Liver (tissue), 9 donors: ENCODE measurements around the gene APOC1. TPM values are rescaled to one million over a fixed set of nuclear protein-coding genes. Genes with fewer than 3 reads are reported as not detected.

ENCODE experiments used
- DNase-seq: peaks from one replicate; pipeline ENCODE4 v3.0.0-alpha.2; 2017; ENCODE audit warnings: low spot score
- H3K27ac ChIP-seq, 2 donors: one replicate each; pipeline ENCODE4 v1.7.0; 2013; ENCODE audit warnings: inconsistent platforms in 2 of 2, low read length in 2 of 2, control low read depth in 1 of 2, low read depth in 1 of 2, mild to moderate bottlenecking in 1 of 2
- H3K27me3 ChIP-seq, 4 donors: one replicate each; pipeline versions ENCODE4 v1.6.1 to v1.7.0; 2013; ENCODE audit warnings: low read length in 3 of 4, inconsistent platforms in 1 of 4, mild to moderate bottlenecking in 1 of 4, moderate library complexity in 1 of 4; ENCODE audit not compliant: control insufficient read depth in 4 of 4, insufficient read depth in 4 of 4
- H3K36me3 ChIP-seq, 4 donors: one replicate each; pipeline versions ENCODE4 v1.6.1 to v1.7.0; 2013; ENCODE audit warnings: low read length in 3 of 4, mild to moderate bottlenecking in 3 of 4, low read depth in 1 of 4, moderate library complexity in 1 of 4; ENCODE audit not compliant: control insufficient read depth in 4 of 4, insufficient read depth in 3 of 4
- H3K4me1 ChIP-seq, 4 donors: one replicate each; pipeline versions ENCODE4 v1.6.1 to v1.7.0; 2013; ENCODE audit warnings: low read length in 3 of 4, mild to moderate bottlenecking in 3 of 4, moderate library complexity in 1 of 4; ENCODE audit not compliant: control insufficient read depth in 4 of 4, insufficient read depth in 4 of 4
- H3K4me3 ChIP-seq, 3 donors: one replicate each; pipeline versions ENCODE4 v1.6.1 to v1.7.0; 2013; ENCODE audit warnings: low read length in 3 of 3, control low read depth in 1 of 3, low read depth in 1 of 3, mild to moderate bottlenecking in 1 of 3
- H3K9ac ChIP-seq, 2 donors: one replicate each; pipeline ENCODE4 v1.7.0; 2013; ENCODE audit warnings: low read length in 2 of 2, mild to moderate bottlenecking in 2 of 2, moderate library complexity in 2 of 2, control low read depth in 1 of 2, low read depth in 1 of 2
- H3K9me3 ChIP-seq, 4 donors: one replicate each; pipeline versions ENCODE4 v1.6.1 to v1.7.0; 2013; ENCODE audit warnings: low read length in 3 of 4; ENCODE audit not compliant: control insufficient read depth in 4 of 4
- EGR1 ChIP-seq, 2 donors: IDR thresholded peaks; 2 replicates each; pipeline ENCODE4 v1.6.1; 2016 to 2018; ENCODE audit warnings: antibody characterized with exemption in 2 of 2, low read depth in 2 of 2
- FOXA1 ChIP-seq: IDR thresholded peaks from 2 replicates; pipeline ENCODE4 v1.6.1; 2016; ENCODE audit warnings: antibody characterized with exemption
- FOXA2 ChIP-seq: IDR thresholded peaks from 2 replicates; pipeline ENCODE4 v1.6.1; 2016; ENCODE audit warnings: antibody characterized with exemption
- GABPA ChIP-seq, 2 donors: IDR thresholded peaks in 1 of 2; conservative IDR thresholded peaks in 1 of 2; 2 replicates each; pipeline ENCODE4 v1.6.1; 2016; ENCODE audit warnings: antibody characterized with exemption in 2 of 2, mild to moderate bottlenecking in 1 of 2, moderate library complexity in 1 of 2
- HNF4A ChIP-seq, 2 donors: conservative IDR thresholded peaks; 2 replicates each; pipeline ENCODE4 v1.6.1; 2016; ENCODE audit warnings: antibody characterized with exemption in 2 of 2, mild to moderate bottlenecking in 2 of 2
- HNF4G ChIP-seq: IDR thresholded peaks from 2 replicates; pipeline ENCODE4 v1.6.1; 2016; ENCODE audit warnings: antibody characterized with exemption
- JUND ChIP-seq, 2 donors: IDR thresholded peaks; 2 replicates each; pipeline ENCODE4 v1.6.1; 2016; ENCODE audit warnings: antibody characterized with exemption in 2 of 2
- NR2F2 ChIP-seq: IDR thresholded peaks from 2 replicates; pipeline ENCODE4 v1.6.1; 2016; ENCODE audit warnings: antibody characterized with exemption
- RAD21 ChIP-seq, 2 donors: IDR thresholded peaks; 2 replicates each; pipeline ENCODE4 v1.6.1; 2016; ENCODE audit warnings: antibody characterized with exemption in 2 of 2, mild to moderate bottlenecking in 2 of 2
- RXRA ChIP-seq, 2 donors: IDR thresholded peaks; 2 replicates each; pipeline ENCODE4 v1.6.1; 2017 to 2018; ENCODE audit warnings: antibody characterized with exemption in 2 of 2, mild to moderate bottlenecking in 1 of 2
- SP1 ChIP-seq: IDR thresholded peaks from 2 replicates; pipeline ENCODE4 v1.6.1; 2018; ENCODE audit warnings: antibody characterized with exemption, mild to moderate bottlenecking
- TAF1 ChIP-seq: conservative IDR thresholded peaks from 2 replicates; pipeline ENCODE4 v1.6.1; 2016; ENCODE audit warnings: antibody characterized with exemption, mild to moderate bottlenecking
- YY1 ChIP-seq: IDR thresholded peaks from 2 replicates; pipeline ENCODE4 v1.6.1; 2016; ENCODE audit warnings: antibody characterized with exemption, mild to moderate bottlenecking
- WGBS: extraction: QIAGEN DNeasy Blood & Tissue Kit; methylation state at CpG from one replicate; pipeline ENCODE4 v1.1.7; 2013; 5-methylcytosine and 5-hydroxymethylcytosine counted together
- polyA plus RNA-seq, 2 donors: library from polyadenylated mRNA; stranded (reverse) in 1 of 2; unstranded in 1 of 2; fragments of 200-250 nt in 1 of 2; fragments of >200 nt in 1 of 2; fragmentation: Nextera tagmentation in 1 of 2; extraction: Ambion mirVana in 1 of 2; gene quantifications; one replicate each; pipeline versions ENCODE4 v1.2.1 to v1.2.3, GENCODE V29; 2013 to 2015
- total RNA-seq, 2 donors: library from RNA; depleted of rRNA; stranded (reverse); fragments of >200 nt; gene quantifications; one replicate each; pipeline ENCODE4 v1.2.3, GENCODE V29; 2014
- TF ChIP-seq, protein P1 (sequence below): IDR thresholded peaks from 2 replicates; pipeline ENCODE4 v1.6.1; 2016; ENCODE audit warnings: antibody characterized with exemption
- TF ChIP-seq, protein P2 (sequence below): IDR thresholded peaks from 2 replicates; pipeline ENCODE4 v1.6.1; 2016; ENCODE audit warnings: antibody characterized with exemption
- TF ChIP-seq, protein P3 (sequence below): IDR thresholded peaks from 2 replicates; pipeline ENCODE4 v1.6.1; 2016; ENCODE audit warnings: antibody characterized with exemption, mild to moderate bottlenecking
- TF ChIP-seq, protein P4 (sequence below): IDR thresholded peaks from 2 replicates; pipeline ENCODE4 v1.6.1; 2016; ENCODE audit warnings: antibody characterized with exemption
- TF ChIP-seq, protein P5 (sequence below): fragments of 150-350 bp; IDR thresholded peaks from 2 replicates; pipeline ENCODE4 v1.5.1; 2017; ENCODE audit warnings: improper control_type of control experiment, low read depth, low read length; ENCODE audit not compliant: missing input control
- donor health status: healthy.
- donor health status: healthy.
- donor health status: healthy.
- donor health status: healthy.
- donor health status: healthy.

APOC1 gene
- total and polyA plus RNA-seq, 4 donors, result 612 to 10,095 (median 2,966) TPM

DNA sequence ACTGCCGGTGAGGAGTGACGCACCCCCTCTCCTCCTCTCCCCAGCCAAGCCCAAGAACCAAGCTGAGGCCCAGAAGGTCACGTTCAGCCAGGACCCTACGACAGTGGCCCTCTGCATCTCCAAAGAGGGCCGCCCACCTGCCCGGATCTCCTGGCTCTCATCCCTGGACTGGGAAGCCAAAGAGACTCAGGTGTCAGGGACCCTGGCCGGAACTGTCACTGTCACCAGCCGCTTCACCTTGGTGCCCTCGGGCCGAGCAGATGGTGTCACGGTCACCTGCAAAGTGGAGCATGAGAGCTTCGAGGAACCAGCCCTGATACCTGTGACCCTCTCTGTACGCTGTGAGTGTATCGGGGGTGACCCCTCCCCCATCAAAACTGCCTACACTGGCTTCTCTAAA, 42.6 kb upstream of the APOC1 start:
- Histone ChIP-seq H3K4me3 (no peak overlapping the region), H3K27me3 (no peaks in the 10 kb centered on the region), H3K36me3 (peaks cover 19 to 59% (median 33%) of the 10 kb centered on the region in 4 donors), H3K4me1 (peaks cover 0 to 2% (median 0%) of the 10 kb centered on the region in 4 donors), H3K9ac (no peak overlapping the region), H3K27ac (no peak overlapping the region), H3K9me3 (no peaks in the 10 kb centered on the region)
- 96% methylated on average over 14 of the region's 14 CpGs for WGBS
- DNase-seq, result no peak
- TF ChIP-seq YY1, result no peak
- no peak for TF ChIP-seq GABPA (IDR thresholded peaks at IDR 0.05 in 1 of 2, conservative IDR thresholded peaks at IDR 0.05 in 1 of 2)
- TF ChIP-seq, protein P1, sequence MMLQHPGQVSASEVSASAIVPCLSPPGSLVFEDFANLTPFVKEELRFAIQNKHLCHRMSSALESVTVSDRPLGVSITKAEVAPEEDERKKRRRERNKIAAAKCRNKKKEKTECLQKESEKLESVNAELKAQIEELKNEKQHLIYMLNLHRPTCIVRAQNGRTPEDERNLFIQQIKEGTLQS, result no peak
- TF ChIP-seq EGR1 (IDR thresholded peaks at IDR 0.05; ENCODE audit: low read depth in 2 of 2), result no peak
- TF ChIP-seq, protein P2, sequence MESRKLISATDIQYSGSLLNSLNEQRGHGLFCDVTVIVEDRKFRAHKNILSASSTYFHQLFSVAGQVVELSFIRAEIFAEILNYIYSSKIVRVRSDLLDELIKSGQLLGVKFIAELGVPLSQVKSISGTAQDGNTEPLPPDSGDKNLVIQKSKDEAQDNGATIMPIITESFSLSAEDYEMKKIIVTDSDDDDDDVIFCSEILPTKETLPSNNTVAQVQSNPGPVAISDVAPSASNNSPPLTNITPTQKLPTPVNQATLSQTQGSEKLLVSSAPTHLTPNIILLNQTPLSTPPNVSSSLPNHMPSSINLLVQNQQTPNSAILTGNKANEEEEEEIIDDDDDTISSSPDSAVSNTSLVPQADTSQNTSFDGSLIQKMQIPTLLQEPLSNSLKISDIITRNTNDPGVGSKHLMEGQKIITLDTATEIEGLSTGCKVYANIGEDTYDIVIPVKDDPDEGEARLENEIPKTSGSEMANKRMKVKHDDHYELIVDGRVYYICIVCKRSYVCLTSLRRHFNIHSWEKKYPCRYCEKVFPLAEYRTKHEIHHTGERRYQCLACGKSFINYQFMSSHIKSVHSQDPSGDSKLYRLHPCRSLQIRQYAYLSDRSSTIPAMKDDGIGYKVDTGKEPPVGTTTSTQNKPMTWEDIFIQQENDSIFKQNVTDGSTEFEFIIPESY, result no peak
- TF ChIP-seq SP1, result no peak
- TF ChIP-seq, protein P3, sequence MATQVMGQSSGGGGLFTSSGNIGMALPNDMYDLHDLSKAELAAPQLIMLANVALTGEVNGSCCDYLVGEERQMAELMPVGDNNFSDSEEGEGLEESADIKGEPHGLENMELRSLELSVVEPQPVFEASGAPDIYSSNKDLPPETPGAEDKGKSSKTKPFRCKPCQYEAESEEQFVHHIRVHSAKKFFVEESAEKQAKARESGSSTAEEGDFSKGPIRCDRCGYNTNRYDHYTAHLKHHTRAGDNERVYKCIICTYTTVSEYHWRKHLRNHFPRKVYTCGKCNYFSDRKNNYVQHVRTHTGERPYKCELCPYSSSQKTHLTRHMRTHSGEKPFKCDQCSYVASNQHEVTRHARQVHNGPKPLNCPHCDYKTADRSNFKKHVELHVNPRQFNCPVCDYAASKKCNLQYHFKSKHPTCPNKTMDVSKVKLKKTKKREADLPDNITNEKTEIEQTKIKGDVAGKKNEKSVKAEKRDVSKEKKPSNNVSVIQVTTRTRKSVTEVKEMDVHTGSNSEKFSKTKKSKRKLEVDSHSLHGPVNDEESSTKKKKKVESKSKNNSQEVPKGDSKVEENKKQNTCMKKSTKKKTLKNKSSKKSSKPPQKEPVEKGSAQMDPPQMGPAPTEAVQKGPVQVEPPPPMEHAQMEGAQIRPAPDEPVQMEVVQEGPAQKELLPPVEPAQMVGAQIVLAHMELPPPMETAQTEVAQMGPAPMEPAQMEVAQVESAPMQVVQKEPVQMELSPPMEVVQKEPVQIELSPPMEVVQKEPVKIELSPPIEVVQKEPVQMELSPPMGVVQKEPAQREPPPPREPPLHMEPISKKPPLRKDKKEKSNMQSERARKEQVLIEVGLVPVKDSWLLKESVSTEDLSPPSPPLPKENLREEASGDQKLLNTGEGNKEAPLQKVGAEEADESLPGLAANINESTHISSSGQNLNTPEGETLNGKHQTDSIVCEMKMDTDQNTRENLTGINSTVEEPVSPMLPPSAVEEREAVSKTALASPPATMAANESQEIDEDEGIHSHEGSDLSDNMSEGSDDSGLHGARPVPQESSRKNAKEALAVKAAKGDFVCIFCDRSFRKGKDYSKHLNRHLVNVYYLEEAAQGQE, result no peak
- no peak for TF ChIP-seq HNF4A (conservative IDR thresholded peaks at IDR 0.05)
- no peak for TF ChIP-seq FOXA1
- TF ChIP-seq HNF4G, result no peak
- no peak for TF ChIP-seq TAF1
- TF ChIP-seq FOXA2, result no peak

DNA sequence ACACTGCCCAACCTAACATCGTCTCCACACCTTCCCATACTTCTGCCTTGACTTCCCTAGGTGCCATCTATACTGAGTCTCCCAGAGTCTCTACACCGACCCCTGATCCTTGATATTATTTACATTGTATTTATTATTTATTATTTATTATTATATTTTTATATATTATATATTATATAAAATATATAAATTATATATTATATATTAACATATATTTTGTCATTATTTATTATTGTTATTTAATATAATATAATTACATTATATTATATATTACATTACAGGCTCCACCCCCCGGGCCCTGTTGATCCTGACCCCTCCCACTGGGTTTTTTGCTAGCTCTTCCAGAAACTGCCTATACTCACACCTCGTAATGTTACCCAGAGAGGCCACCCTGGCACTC, 41.7 kb upstream of the APOC1 start:
- peaks cover 0 to 2% (median 0%) of the 10 kb centered on the region in 4 donors for H3K4me1 ChIP-seq
- no peak for DNase-seq
- no peak overlapping the region for H3K27ac ChIP-seq
- peaks cover 19 to 64% (median 31%) of the 10 kb centered on the region in 4 donors for H3K36me3 ChIP-seq
- no peaks in the 10 kb centered on the region for H3K27me3 ChIP-seq
- 78% methylated on average over 4 of the region's 4 CpGs for WGBS
- H3K4me3 ChIP-seq, result no peak overlapping the region
- no peaks in the 10 kb centered on the region for H3K9me3 ChIP-seq
- no peak overlapping the region for H3K9ac ChIP-seq
- TF ChIP-seq, protein P2, result no peak
- TF ChIP-seq NR2F2, result no peak
- TF ChIP-seq, protein P4, sequence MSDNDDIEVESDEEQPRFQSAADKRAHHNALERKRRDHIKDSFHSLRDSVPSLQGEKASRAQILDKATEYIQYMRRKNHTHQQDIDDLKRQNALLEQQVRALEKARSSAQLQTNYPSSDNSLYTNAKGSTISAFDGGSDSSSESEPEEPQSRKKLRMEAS, result no peak
- no peak for TF ChIP-seq GABPA (IDR thresholded peaks at IDR 0.05 in 1 of 2, conservative IDR thresholded peaks at IDR 0.05 in 1 of 2)
- TF ChIP-seq, protein P3, result no peak
- TF ChIP-seq RXRA (IDR thresholded peaks at IDR 0.05), result no peak
- TF ChIP-seq EGR1 (IDR thresholded peaks at IDR 0.05; ENCODE audit: low read depth in 2 of 2), result no peak
- TF ChIP-seq FOXA2, result no peak
- TF ChIP-seq, protein P1, result no peak
- no peak for TF ChIP-seq RAD21 (IDR thresholded peaks at IDR 0.05)
- TF ChIP-seq, protein P5, sequence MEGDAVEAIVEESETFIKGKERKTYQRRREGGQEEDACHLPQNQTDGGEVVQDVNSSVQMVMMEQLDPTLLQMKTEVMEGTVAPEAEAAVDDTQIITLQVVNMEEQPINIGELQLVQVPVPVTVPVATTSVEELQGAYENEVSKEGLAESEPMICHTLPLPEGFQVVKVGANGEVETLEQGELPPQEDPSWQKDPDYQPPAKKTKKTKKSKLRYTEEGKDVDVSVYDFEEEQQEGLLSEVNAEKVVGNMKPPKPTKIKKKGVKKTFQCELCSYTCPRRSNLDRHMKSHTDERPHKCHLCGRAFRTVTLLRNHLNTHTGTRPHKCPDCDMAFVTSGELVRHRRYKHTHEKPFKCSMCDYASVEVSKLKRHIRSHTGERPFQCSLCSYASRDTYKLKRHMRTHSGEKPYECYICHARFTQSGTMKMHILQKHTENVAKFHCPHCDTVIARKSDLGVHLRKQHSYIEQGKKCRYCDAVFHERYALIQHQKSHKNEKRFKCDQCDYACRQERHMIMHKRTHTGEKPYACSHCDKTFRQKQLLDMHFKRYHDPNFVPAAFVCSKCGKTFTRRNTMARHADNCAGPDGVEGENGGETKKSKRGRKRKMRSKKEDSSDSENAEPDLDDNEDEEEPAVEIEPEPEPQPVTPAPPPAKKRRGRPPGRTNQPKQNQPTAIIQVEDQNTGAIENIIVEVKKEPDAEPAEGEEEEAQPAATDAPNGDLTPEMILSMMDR, result no peak
- TF ChIP-seq SP1, result no peak
- TF ChIP-seq JUND (IDR thresholded peaks at IDR 0.05), result no peak
- no peak for TF ChIP-seq HNF4A (conservative IDR thresholded peaks at IDR 0.05)
- no peak for TF ChIP-seq FOXA1
- no peak for TF ChIP-seq YY1
